Neural crest cell (in vitro differentiated cells): ENCODE measurements around the gene PRORP. TPM values are rescaled to one million over a fixed set of nuclear protein-coding genes. Genes with fewer than 3 reads are reported as not detected.

Source experiments
- DNase-seq: peaks from one replicate; pipeline ENCODE4 v3.0.0; 2021; ENCODE audit warnings: low read depth, mixed read lengths, low spot score
- H3K27ac Mint-ChIP-seq: one replicate; pipeline ENCODE4 v1.8.0; 2021; ENCODE audit warnings: mild to moderate bottlenecking, mixed read lengths; ENCODE audit not compliant: unreplicated experiment
- H3K27me3 Mint-ChIP-seq: 2 replicates; pipeline ENCODE4 v1.8.0; 2021; ENCODE audit warnings: low read depth, mild to moderate bottlenecking, mixed read lengths
- H3K36me3 Mint-ChIP-seq: 2 replicates; pipeline ENCODE4 v1.8.0; 2021; ENCODE audit warnings: low read depth, mild to moderate bottlenecking, mixed read lengths
- H3K4me1 Mint-ChIP-seq: 2 replicates; pipeline ENCODE4 v1.8.0; 2021; ENCODE audit warnings: mixed read lengths
- H3K4me3 Mint-ChIP-seq: one replicate; pipeline ENCODE4 v1.8.0; 2021; ENCODE audit warnings: mild to moderate bottlenecking, mixed read lengths
- H3K9me3 Mint-ChIP-seq: 2 replicates; pipeline ENCODE4 v1.8.0; 2021; ENCODE audit warnings: mixed read lengths
- CTCF ChIP-seq: fragments of 200-600 bp; sonication (generic); conservative IDR thresholded peaks from 2 replicates; pipeline ENCODE4 v1.5.0; 2021; ENCODE audit warnings: antibody characterized with exemption, mild to moderate bottlenecking
- total RNA-seq: library from RNA; stranded (reverse); gene quantifications from 2 replicates; pipeline ENCODE4 v1.2.1, GENCODE V29; 2021

Gene PRORP
- total RNA-seq, 1 donor from 2014 or later, result 46.6 TPM

GRCh38 chr14:35140718-35141581, 18.6 kb downstream of the PRORP start:
- DNase-seq, result no peak
- H3K4me3 Mint-ChIP-seq, result no peak overlapping the region
- H3K36me3 Mint-ChIP-seq, result peaks cover 2% of the 10 kb centered on the region
- no peaks in the 10 kb centered on the region for H3K27me3 Mint-ChIP-seq
- no peaks in the 10 kb centered on the region for H3K4me1 Mint-ChIP-seq
- no peak for TF ChIP-seq CTCF
- H3K27ac Mint-ChIP-seq, result no peak overlapping the region
- H3K9me3 Mint-ChIP-seq, result no peaks in the 10 kb centered on the region

- Mint-ChIP-seq H3K9me3 (peaks cover 2% of the 10 kb centered on the region), H3K27me3 (no peaks in the 10 kb centered on the region), H3K27ac (no peak overlapping the region), H3K4me1 (no peaks in the 10 kb centered on the region), H3K4me3 (no peak overlapping the region), H3K36me3 (peaks cover 6% of the 10 kb centered on the region)
- TF ChIP-seq CTCF, result no peak
- no peak for DNase-seq
Measured at GRCh38 chr14:35144029-35144428, 21.7 kb downstream of the PRORP start.

GRCh38 chr14:35146711-35147149, 24.4 kb downstream of the PRORP start:
- Mint-ChIP-seq H3K27me3 (no peaks in the 10 kb centered on the region), H3K4me3 (no peak overlapping the region), H3K36me3 (peaks cover 24% of the 10 kb centered on the region), H3K9me3 (peaks cover 2% of the 10 kb centered on the region), H3K27ac (no peak overlapping the region), H3K4me1 (no peaks in the 10 kb centered on the region)
- no peak for TF ChIP-seq CTCF
- no peak for DNase-seq

- no peaks in the 10 kb centered on the region for H3K27me3 Mint-ChIP-seq
- peaks cover 27% of the 10 kb centered on the region for H3K36me3 Mint-ChIP-seq
- DNase-seq, result no peak
- no peak overlapping the region for H3K4me3 Mint-ChIP-seq
- peaks cover 2% of the 10 kb centered on the region for H3K9me3 Mint-ChIP-seq
- H3K4me1 Mint-ChIP-seq, result no peaks in the 10 kb centered on the region
- no peak overlapping the region for H3K27ac Mint-ChIP-seq
- no peak for TF ChIP-seq CTCF
Measured at GRCh38 chr14:35147186-35147585, 24.8 kb downstream of the PRORP start.

- Mint-ChIP-seq H3K36me3 (peaks cover 27% of the 10 kb centered on the region), H3K4me1 (no peaks in the 10 kb centered on the region), H3K27ac (no peak overlapping the region), H3K4me3 (no peak overlapping the region), H3K27me3 (no peaks in the 10 kb centered on the region), H3K9me3 (peaks cover 2% of the 10 kb centered on the region)
- no peak for TF ChIP-seq CTCF
- DNase-seq, result no peak
Measured at GRCh38 chr14:35147711-35148110, 25.4 kb downstream of the PRORP start.
